Liver (tissue), 9 donors: ENCODE measurements around the gene PSMD14. TPM values are rescaled to one million over a fixed set of nuclear protein-coding genes. Genes with fewer than 3 reads are reported as not detected.

ENCODE experiments used
- DNase-seq: peaks from one replicate; pipeline ENCODE4 v3.0.0-alpha.2; 2017; ENCODE audit warnings: low spot score
- H3K27ac ChIP-seq, 2 donors: one replicate each; pipeline ENCODE4 v1.7.0; 2013; ENCODE audit warnings: inconsistent platforms in 2 of 2, low read length in 2 of 2, control low read depth in 1 of 2, low read depth in 1 of 2, mild to moderate bottlenecking in 1 of 2
- H3K27me3 ChIP-seq, 4 donors: one replicate each; pipeline versions ENCODE4 v1.6.1 to v1.7.0; 2013; ENCODE audit warnings: low read length in 3 of 4, inconsistent platforms in 1 of 4, mild to moderate bottlenecking in 1 of 4, moderate library complexity in 1 of 4; ENCODE audit not compliant: control insufficient read depth in 4 of 4, insufficient read depth in 4 of 4
- H3K36me3 ChIP-seq, 4 donors: one replicate each; pipeline versions ENCODE4 v1.6.1 to v1.7.0; 2013; ENCODE audit warnings: low read length in 3 of 4, mild to moderate bottlenecking in 3 of 4, low read depth in 1 of 4, moderate library complexity in 1 of 4; ENCODE audit not compliant: control insufficient read depth in 4 of 4, insufficient read depth in 3 of 4
- H3K4me1 ChIP-seq, 4 donors: one replicate each; pipeline versions ENCODE4 v1.6.1 to v1.7.0; 2013; ENCODE audit warnings: low read length in 3 of 4, mild to moderate bottlenecking in 3 of 4, moderate library complexity in 1 of 4; ENCODE audit not compliant: control insufficient read depth in 4 of 4, insufficient read depth in 4 of 4
- H3K4me3 ChIP-seq, 3 donors: one replicate each; pipeline versions ENCODE4 v1.6.1 to v1.7.0; 2013; ENCODE audit warnings: low read length in 3 of 3, control low read depth in 1 of 3, low read depth in 1 of 3, mild to moderate bottlenecking in 1 of 3
- H3K9ac ChIP-seq, 2 donors: one replicate each; pipeline ENCODE4 v1.7.0; 2013; ENCODE audit warnings: low read length in 2 of 2, mild to moderate bottlenecking in 2 of 2, moderate library complexity in 2 of 2, control low read depth in 1 of 2, low read depth in 1 of 2
- H3K9me3 ChIP-seq, 4 donors: one replicate each; pipeline versions ENCODE4 v1.6.1 to v1.7.0; 2013; ENCODE audit warnings: low read length in 3 of 4; ENCODE audit not compliant: control insufficient read depth in 4 of 4
- CTCF ChIP-seq: fragments of 150-350 bp; IDR thresholded peaks from 2 replicates; pipeline ENCODE4 v1.5.1; 2017; ENCODE audit warnings: improper control_type of control experiment, low read depth, low read length; ENCODE audit not compliant: missing input control
- EGR1 ChIP-seq, 2 donors: IDR thresholded peaks; 2 replicates each; pipeline ENCODE4 v1.6.1; 2016 to 2018; ENCODE audit warnings: antibody characterized with exemption in 2 of 2, low read depth in 2 of 2
- FOXA1 ChIP-seq: IDR thresholded peaks from 2 replicates; pipeline ENCODE4 v1.6.1; 2016; ENCODE audit warnings: antibody characterized with exemption
- FOXA2 ChIP-seq: IDR thresholded peaks from 2 replicates; pipeline ENCODE4 v1.6.1; 2016; ENCODE audit warnings: antibody characterized with exemption
- GABPA ChIP-seq, 2 donors: IDR thresholded peaks in 1 of 2; conservative IDR thresholded peaks in 1 of 2; 2 replicates each; pipeline ENCODE4 v1.6.1; 2016; ENCODE audit warnings: antibody characterized with exemption in 2 of 2, mild to moderate bottlenecking in 1 of 2, moderate library complexity in 1 of 2
- HNF4A ChIP-seq, 2 donors: conservative IDR thresholded peaks; 2 replicates each; pipeline ENCODE4 v1.6.1; 2016; ENCODE audit warnings: antibody characterized with exemption in 2 of 2, mild to moderate bottlenecking in 2 of 2
- HNF4G ChIP-seq: IDR thresholded peaks from 2 replicates; pipeline ENCODE4 v1.6.1; 2016; ENCODE audit warnings: antibody characterized with exemption
- RAD21 ChIP-seq, 2 donors: IDR thresholded peaks; 2 replicates each; pipeline ENCODE4 v1.6.1; 2016; ENCODE audit warnings: antibody characterized with exemption in 2 of 2, mild to moderate bottlenecking in 2 of 2
- SP1 ChIP-seq: IDR thresholded peaks from 2 replicates; pipeline ENCODE4 v1.6.1; 2018; ENCODE audit warnings: antibody characterized with exemption, mild to moderate bottlenecking
- TAF1 ChIP-seq: conservative IDR thresholded peaks from 2 replicates; pipeline ENCODE4 v1.6.1; 2016; ENCODE audit warnings: antibody characterized with exemption, mild to moderate bottlenecking
- YY1 ChIP-seq: IDR thresholded peaks from 2 replicates; pipeline ENCODE4 v1.6.1; 2016; ENCODE audit warnings: antibody characterized with exemption, mild to moderate bottlenecking
- ZBTB33 ChIP-seq: IDR thresholded peaks from 2 replicates; pipeline ENCODE4 v1.6.1; 2016; ENCODE audit warnings: antibody characterized with exemption
- WGBS: extraction: QIAGEN DNeasy Blood & Tissue Kit; methylation state at CpG from one replicate; pipeline ENCODE4 v1.1.7; 2013; 5-methylcytosine and 5-hydroxymethylcytosine counted together
- polyA plus RNA-seq, 2 donors: library from polyadenylated mRNA; stranded (reverse) in 1 of 2; unstranded in 1 of 2; fragments of 200-250 nt in 1 of 2; fragments of >200 nt in 1 of 2; fragmentation: Nextera tagmentation in 1 of 2; extraction: Ambion mirVana in 1 of 2; gene quantifications; one replicate each; pipeline versions ENCODE4 v1.2.1 to v1.2.3, GENCODE V29; 2013 to 2015
- total RNA-seq, 2 donors: library from RNA; depleted of rRNA; stranded (reverse); fragments of >200 nt; gene quantifications; one replicate each; pipeline ENCODE4 v1.2.3, GENCODE V29; 2014
- TF ChIP-seq, protein P1 (sequence below): IDR thresholded peaks from 2 replicates; pipeline ENCODE4 v1.6.1; 2016; ENCODE audit warnings: antibody characterized with exemption
- TF ChIP-seq, protein P2 (sequence below): IDR thresholded peaks from 2 replicates; pipeline ENCODE4 v1.6.1; 2016; ENCODE audit warnings: antibody characterized with exemption, mild to moderate bottlenecking
- donor health status: healthy.
- donor health status: healthy.
- donor health status: healthy.
- donor health status: healthy.
- donor health status: healthy.

The PSMD14 gene
- total and polyA plus RNA-seq, 4 donors = 32.0 to 37.9 (median 33.7) TPM

GRCh38 chr2:161430386-161430785 lies 122.2 kb downstream of the PSMD14 start (continued):
- TF ChIP-seq ZBTB33 (no peak), HNF4A (conservative IDR thresholded peaks at IDR 0.05) (no peak)

DNA sequence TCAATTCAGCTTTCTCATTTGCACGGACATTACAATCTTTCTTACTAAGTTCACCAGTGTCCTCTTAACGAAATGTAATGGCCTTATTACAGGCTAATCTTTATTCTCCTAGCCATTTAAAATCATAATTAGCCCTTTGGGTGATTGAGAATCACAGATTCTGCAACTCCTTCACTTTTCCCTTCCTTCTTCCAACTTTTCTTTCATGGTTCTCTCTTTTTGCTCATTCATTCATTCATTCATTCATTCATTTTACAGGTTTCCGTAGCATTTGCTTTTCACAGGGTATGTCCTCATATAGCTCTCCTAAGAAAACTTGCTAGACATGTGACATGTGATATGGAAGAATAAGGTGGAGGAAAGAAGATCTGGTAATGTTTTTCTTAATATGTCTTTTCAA lies 123.9 kb downstream of the PSMD14 start:
- peaks cover 0 to 3% (median 1%) of the 10 kb centered on the region in 4 donors for H3K9me3 ChIP-seq
- H3K36me3 ChIP-seq = no peaks in the 10 kb centered on the region
- no peak overlapping the region for H3K27ac ChIP-seq
- H3K4me1 ChIP-seq = peaks cover 0 to 3% (median under 1%) of the 10 kb centered on the region in 4 donors
- TF ChIP-seq, protein P1, sequence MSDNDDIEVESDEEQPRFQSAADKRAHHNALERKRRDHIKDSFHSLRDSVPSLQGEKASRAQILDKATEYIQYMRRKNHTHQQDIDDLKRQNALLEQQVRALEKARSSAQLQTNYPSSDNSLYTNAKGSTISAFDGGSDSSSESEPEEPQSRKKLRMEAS = no peak
- TF ChIP-seq GABPA (IDR thresholded peaks at IDR 0.05 in 1 of 2, conservative IDR thresholded peaks at IDR 0.05 in 1 of 2) (no peak), FOXA2 (no peak), CTCF (no peak), HNF4A (conservative IDR thresholded peaks at IDR 0.05) (no peak), FOXA1 (no peak), EGR1 (IDR thresholded peaks at IDR 0.05; ENCODE audit: low read depth in 2 of 2) (no peak), HNF4G (no peak), RAD21 (IDR thresholded peaks at IDR 0.05) (no peak), SP1 (no peak), TAF1 (no peak), YY1 (no peak), ZBTB33 (no peak)
- TF ChIP-seq, protein P2, sequence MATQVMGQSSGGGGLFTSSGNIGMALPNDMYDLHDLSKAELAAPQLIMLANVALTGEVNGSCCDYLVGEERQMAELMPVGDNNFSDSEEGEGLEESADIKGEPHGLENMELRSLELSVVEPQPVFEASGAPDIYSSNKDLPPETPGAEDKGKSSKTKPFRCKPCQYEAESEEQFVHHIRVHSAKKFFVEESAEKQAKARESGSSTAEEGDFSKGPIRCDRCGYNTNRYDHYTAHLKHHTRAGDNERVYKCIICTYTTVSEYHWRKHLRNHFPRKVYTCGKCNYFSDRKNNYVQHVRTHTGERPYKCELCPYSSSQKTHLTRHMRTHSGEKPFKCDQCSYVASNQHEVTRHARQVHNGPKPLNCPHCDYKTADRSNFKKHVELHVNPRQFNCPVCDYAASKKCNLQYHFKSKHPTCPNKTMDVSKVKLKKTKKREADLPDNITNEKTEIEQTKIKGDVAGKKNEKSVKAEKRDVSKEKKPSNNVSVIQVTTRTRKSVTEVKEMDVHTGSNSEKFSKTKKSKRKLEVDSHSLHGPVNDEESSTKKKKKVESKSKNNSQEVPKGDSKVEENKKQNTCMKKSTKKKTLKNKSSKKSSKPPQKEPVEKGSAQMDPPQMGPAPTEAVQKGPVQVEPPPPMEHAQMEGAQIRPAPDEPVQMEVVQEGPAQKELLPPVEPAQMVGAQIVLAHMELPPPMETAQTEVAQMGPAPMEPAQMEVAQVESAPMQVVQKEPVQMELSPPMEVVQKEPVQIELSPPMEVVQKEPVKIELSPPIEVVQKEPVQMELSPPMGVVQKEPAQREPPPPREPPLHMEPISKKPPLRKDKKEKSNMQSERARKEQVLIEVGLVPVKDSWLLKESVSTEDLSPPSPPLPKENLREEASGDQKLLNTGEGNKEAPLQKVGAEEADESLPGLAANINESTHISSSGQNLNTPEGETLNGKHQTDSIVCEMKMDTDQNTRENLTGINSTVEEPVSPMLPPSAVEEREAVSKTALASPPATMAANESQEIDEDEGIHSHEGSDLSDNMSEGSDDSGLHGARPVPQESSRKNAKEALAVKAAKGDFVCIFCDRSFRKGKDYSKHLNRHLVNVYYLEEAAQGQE = no peak
- no peak overlapping the region for H3K9ac ChIP-seq
- 77% methylated on average over 3 of the region's 3 CpGs for WGBS
- H3K4me3 ChIP-seq = no peak overlapping the region
- no peak for DNase-seq
- H3K27me3 ChIP-seq = peaks cover 2 to 20% (median 10%) of the 10 kb centered on the region in 4 donors
